Measurements from ENCODE around the gene ID1. TPM values are rescaled to one million over a fixed set of nuclear protein-coding genes. Genes with fewer than 3 reads are reported as not detected.

The ID1 gene
- total and polyA plus RNA-seq, 2 of the 13 experiments (the other 11 are each of a cell fraction or from before 2014, with no cell fraction given) = 320 to 419 TPM

- TF ChIP-seq ZNF770 (CRISPR knock-in tag; IDR thresholded peaks at IDR 0.05) (0 out of 2 replicates have a peak, but pooled peaks have one; percentile 7), KAT8 (CRISPR knock-in tag; IDR thresholded peaks at IDR 0.05) (peak; percentile 28; the same call in 1 of the 2 replicates), SIN3A (IDR thresholded peaks at IDR 0.05; ENCODE audit: borderline replicate concordance, low read depth, low read length) (0 out of 2 replicates have a peak, but pooled peaks have one; percentile 37), FOXO4 (CRISPR knock-in tag; conservative IDR thresholded peaks at IDR 0.05) (no peak), HCFC1 (IDR thresholded peaks at IDR 0.05; ENCODE audit: low read depth, low read length) (0 out of 2 replicates have a peak, but pooled peaks have one; percentile 12), SOX5 (CRISPR knock-in tag; IDR thresholded peaks at IDR 0.05; ENCODE audit: borderline replicate concordance) (peak; percentile 96), ZNF513 (CRISPR knock-in tag; conservative IDR thresholded peaks at IDR 0.05) (0 out of 2 replicates have a peak, but pooled peaks have one; percentile 18), ZSCAN25 (CRISPR knock-in tag; IDR thresholded peaks at IDR 0.05) (0 out of 2 replicates have a peak, but pooled peaks have one; percentile 24), SP2 (CRISPR knock-in tag; IDR thresholded peaks at IDR 0.05) (no peak), HNRNPH1 (optimal IDR thresholded peaks at IDR 0.05; ENCODE audit: low read depth, low read length) (no peak), TARDBP (CRISPR knock-in tag; IDR thresholded peaks at IDR 0.05) (0 out of 2 replicates have a peak, but pooled peaks have one; percentile 31), CEBPB (IDR thresholded peaks at IDR 0.05; ENCODE audit: borderline replicate concordance, low read depth, low read length) (0 out of 2 replicates have a peak, but pooled peaks have one; percentile 4), HDAC1 (CRISPR knock-in tag; IDR thresholded peaks at IDR 0.05) (peak; percentile 35; the same call in 1 of the 2 replicates), NFYC (CRISPR knock-in tag; IDR thresholded peaks at IDR 0.05) (peak; percentile 4; the same call in 1 of the 2 replicates), ZBTB42 (CRISPR knock-in tag; IDR thresholded peaks at IDR 0.05) (peak; percentile 79; the same call in 1 of the 2 replicates), ZFX (CRISPR knock-in tag; IDR thresholded peaks at IDR 0.05; ENCODE audit: low read depth) (peak; percentile 87), ZNF142 (CRISPR knock-in tag; IDR thresholded peaks at IDR 0.05) (peak; percentile 73; the same call in 1 of the 2 replicates), ZNF792 (CRISPR knock-in tag; IDR thresholded peaks at IDR 0.05) (peak; percentile 64)
These were observed 10.3 kb upstream of the ID1 start (continued) for GRCh38 chr20:31594558-31595379.

Measured in HepG2 (cell line).